ENCODE data around the gene CLDN5. TPM values are rescaled to one million over a fixed set of nuclear protein-coding genes. Genes with fewer than 3 reads are reported as not detected.

CLDN5 gene
- total RNA-seq, 1 experiment from 2014 or later, result 0.44 TPM

- no peak overlapping the region for H4K5ac ChIP-seq (ENCODE audit: insufficient read length, low read depth, low read length)
- H3K4me1 Mint-ChIP-seq, result peaks cover 8 to 12% of the 10 kb centered on the region in 2 experiments
- H2AK5ac ChIP-seq (ENCODE audit: insufficient read length, low read length), result no peak overlapping the region
- H2BK15ac ChIP-seq (ENCODE audit: low read depth, low read length), result no peak overlapping the region
- H2BK120ac ChIP-seq (ENCODE audit: low read depth, low read length, poor library complexity, severe bottlenecking), result no peak overlapping the region
- no peak overlapping the region for H2BK12ac ChIP-seq (ENCODE audit: insufficient read length, low read depth, low read length)
- no peaks in the 10 kb centered on the region for H3K79me2 ChIP-seq (ENCODE audit: insufficient read depth, low read length)
- no peaks in the 10 kb centered on the region for H3K4me1 ChIP-seq (ENCODE audit: insufficient read depth, low read length)
- H2BK20ac ChIP-seq (ENCODE audit: low read depth, low read length, poor library complexity, severe bottlenecking), result peak overlapping the region; percentile 6
- H3K18ac ChIP-seq (ENCODE audit: insufficient read length, low read depth, low read length), result no peak overlapping the region
- H3K4me2 ChIP-seq (ENCODE audit: insufficient read depth, insufficient read length, low read length), result no peak overlapping the region
- H3K36me3 Mint-ChIP-seq (ENCODE audit: insufficient read depth in 1 of 3, low read depth in 3 of 3), result no peaks in the 10 kb centered on the region; a peak in 1 of 7 replicates
- H3K4me3 Mint-ChIP-seq, result no peak overlapping the region
- TF ChIP-seq, protein P1, sequence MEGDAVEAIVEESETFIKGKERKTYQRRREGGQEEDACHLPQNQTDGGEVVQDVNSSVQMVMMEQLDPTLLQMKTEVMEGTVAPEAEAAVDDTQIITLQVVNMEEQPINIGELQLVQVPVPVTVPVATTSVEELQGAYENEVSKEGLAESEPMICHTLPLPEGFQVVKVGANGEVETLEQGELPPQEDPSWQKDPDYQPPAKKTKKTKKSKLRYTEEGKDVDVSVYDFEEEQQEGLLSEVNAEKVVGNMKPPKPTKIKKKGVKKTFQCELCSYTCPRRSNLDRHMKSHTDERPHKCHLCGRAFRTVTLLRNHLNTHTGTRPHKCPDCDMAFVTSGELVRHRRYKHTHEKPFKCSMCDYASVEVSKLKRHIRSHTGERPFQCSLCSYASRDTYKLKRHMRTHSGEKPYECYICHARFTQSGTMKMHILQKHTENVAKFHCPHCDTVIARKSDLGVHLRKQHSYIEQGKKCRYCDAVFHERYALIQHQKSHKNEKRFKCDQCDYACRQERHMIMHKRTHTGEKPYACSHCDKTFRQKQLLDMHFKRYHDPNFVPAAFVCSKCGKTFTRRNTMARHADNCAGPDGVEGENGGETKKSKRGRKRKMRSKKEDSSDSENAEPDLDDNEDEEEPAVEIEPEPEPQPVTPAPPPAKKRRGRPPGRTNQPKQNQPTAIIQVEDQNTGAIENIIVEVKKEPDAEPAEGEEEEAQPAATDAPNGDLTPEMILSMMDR (conservative IDR thresholded peaks at IDR 0.05), result no peak
- DNase-seq, result no peak
- no peaks in the 10 kb centered on the region for H3K9me3 ChIP-seq (ENCODE audit: control insufficient read depth, low read depth, low read length)
- no peak overlapping the region for H3K27ac Mint-ChIP-seq
- H3K23me2 ChIP-seq (ENCODE audit: insufficient read length, low read depth, low read length, poor library complexity, severe bottlenecking), result no peaks in the 10 kb centered on the region
- H3T11ph ChIP-seq (ENCODE audit: low read length), result no peak overlapping the region
- H3K9ac ChIP-seq (ENCODE audit: extremely low read depth, insufficient read length, low read length), result no peak overlapping the region
- no peak overlapping the region for H3K4ac ChIP-seq (ENCODE audit: low read depth, low read length)
- H4K91ac ChIP-seq (ENCODE audit: insufficient read length, low read depth, low read length), result no peak overlapping the region
- H3K27ac ChIP-seq (ENCODE audit: insufficient read length, low read depth, low read length), result no peak overlapping the region
- H3K27me3 ChIP-seq (ENCODE audit: insufficient read depth, low read length), result no peaks in the 10 kb centered on the region
- H2AFZ ChIP-seq (ENCODE audit: low read length), result no peak overlapping the region
- H4K8ac ChIP-seq (replicated peaks; ENCODE audit: insufficient read length, low read depth, low read length), result no peak overlapping the region
- peaks cover 6% of the 10 kb centered on the region for H3K27me3 Mint-ChIP-seq (ENCODE audit: low read depth)
- H3K23ac ChIP-seq (ENCODE audit: insufficient read length, low read depth, low read length), result no peak overlapping the region
- no peak overlapping the region for H3K14ac ChIP-seq (ENCODE audit: insufficient read depth, low read length)
- no peaks in the 10 kb centered on the region for H3K79me1 ChIP-seq (ENCODE audit: insufficient read depth, low read depth, low read length, poor library complexity, severe bottlenecking)
- no peak overlapping the region for H3K56ac ChIP-seq (ENCODE audit: insufficient read length, low read depth, low read length)
- no CpG with 5 or more reads among the region's 2 CpGs for WGBS (ENCODE audit: extremely low coverage, insufficient read length, low lambda C conversion rate)
- no peak overlapping the region for H2BK5ac ChIP-seq (ENCODE audit: insufficient read length, low read length)
- H3K9me3 Mint-ChIP-seq, result peaks cover 0 to 8% of the 10 kb centered on the region in 2 experiments; a peak in 1 of 5 replicates
- no peaks in the 10 kb centered on the region for H4K20me1 ChIP-seq (ENCODE audit: control insufficient read depth, insufficient read depth, insufficient read length)
Measured at GRCh38 chr22:19553201-19553600, 29.0 kb upstream of the CLDN5 start.

All from H9 (cell line).